Heart right ventricle (tissue), 16 donors: ENCODE results near the gene AGPAT3. TPM values are rescaled to one million over a fixed set of nuclear protein-coding genes. Genes with fewer than 3 reads are reported as not detected.

ENCODE experiments used
- ATAC-seq, 8 donors: fragments of 200-7000 bp; cut with Tn5 transposase; one replicate each; pipeline ENCODE4 v1.9.1; 2020; ENCODE audit warnings: mild to moderate bottlenecking in 8 of 8, moderate library complexity in 8 of 8, moderate number of reproducible peaks in 1 of 8
- DNase-seq, 2 donors: peaks; one replicate each; pipeline ENCODE4 v3.0.0-alpha.2; 2020
- H3K27ac ChIP-seq, 10 donors: fragments of 200-600 bp; sonication (generic) in 2 of 10; one replicate each; pipeline versions ENCODE4 v1.5.0 to v1.8.0; 2020 to 2022; ENCODE audit warnings: mild to moderate bottlenecking in 3 of 10
- H3K27me3 ChIP-seq, 7 donors: fragments of 200-600 bp; one replicate each; pipeline ENCODE4 v1.8.0; 2021 to 2022; ENCODE audit warnings: mild to moderate bottlenecking in 2 of 7
- H3K36me3 ChIP-seq, 9 donors: fragments of 200-600 bp; sonication (generic) in 1 of 9; one replicate each; pipeline versions ENCODE4 v1.5.0 to v1.8.0; 2020 to 2022; ENCODE audit warnings: mild to moderate bottlenecking in 2 of 9
- H3K4me1 ChIP-seq, 9 donors: fragments of 200-600 bp; sonication (generic) in 1 of 9; one replicate each; pipeline versions ENCODE4 v1.5.0 to v1.8.0; 2020 to 2022; ENCODE audit warnings: mild to moderate bottlenecking in 4 of 9
- H3K4me3 ChIP-seq, 10 donors: fragments of 200-600 bp; sonication (generic) in 2 of 10; one replicate each; pipeline versions ENCODE4 v1.5.0 to v1.8.0; 2020 to 2022; ENCODE audit warnings: mild to moderate bottlenecking in 7 of 10, moderate library complexity in 2 of 10
- H3K9me3 ChIP-seq, 11 donors: fragments of 200-600 bp in 10 of 11; sonication (generic) in 2 of 11; one replicate each; pipeline versions ENCODE4 v1.5.0 to v1.8.0; 2013 to 2022; ENCODE audit warnings: mild to moderate bottlenecking in 2 of 11, control low read depth in 1 of 11, moderate library complexity in 1 of 11
- CTCF ChIP-seq, 9 donors: fragments of 200-600 bp; sonication (generic) in 2 of 9; IDR thresholded peaks; one replicate each; pipeline versions ENCODE4 v1.5.0 to v1.8.0; 2021 to 2022; ENCODE audit warnings: antibody characterized with exemption in 9 of 9, mild to moderate bottlenecking in 5 of 9, moderate library complexity in 1 of 9
- WGBS, 2 donors: extraction: QIAGEN DNeasy Blood & Tissue Kit; methylation state at CpG; one replicate each; pipeline ENCODE4 v1.1.7; 2013; ENCODE audit warnings: inconsistent platforms in 1 of 2; 5-methylcytosine and 5-hydroxymethylcytosine counted together
- intact Hi-C, 10 donors: fragments of 100-400 bp; cut with DNase I; formaldehyde crosslinking; loops; one replicate each; pipeline versions ENCODE4 v1.11.1 to v1.14.2; 2022
- polyA plus RNA-seq, 2 donors: library from polyadenylated mRNA; stranded (reverse); fragments of 200-250 nt; gene quantifications; one replicate each; pipeline ENCODE4 v1.2.3, GENCODE V29; 2013
- total RNA-seq, 10 donors: library from RNA; stranded (reverse); fragmentation: NEBNext Ultra II Directional in 3 of 10; extraction: Animal tissue kit (Norgen Biotek cat#: 25700) in 3 of 10; gene quantifications; one replicate each; pipeline versions ENCODE4 v1.2.1 to v1.2.4, GENCODE V29; 2021 to 2023
- donor health status: Arrhythmogenic right ventricular cardiomyopathy.
- donor health status: ischemic (EF 13 %, LVEDD 7.1; RV severe dilation, severe dysfunction).
- donor health status: healthy with polysubstance abuse.
- donor health status: DM: no; HTN: yes; CAD: no.
- donor health status: DM: no; HTN: no; CAD: no.
- donor health status: ischemic (EF 25% LVEDD 6.9; RV normal size, moderate dysfunction).
- donor health status: ischemic (EF 25% LVEDD 5.7; RV mildly dilated, moderate dysfunction).
- donor health status: healthy.
- donor health status: DM: yes; HTN: yes; CAD: no.
- donor health status: Ischemic cardiomyopathy.
- donor health status: ischemic (EF 35%, LVEDD 5.7; RV mildly dilated, moderate dysfunction).
- donor health status: nonischemic (EF 11% LVEDD 7.7; RV severe dilation, severe dysfunction).
- donor health status: DM: yes; HTN: yes; CAD: no.
- donor health status: PGD.
- donor health status: ischemic (EF 29% LVEDD 5.4; RV normal size, mild dysfunction).
- donor health status: nonischemic (EF 23%, LVEDD 6.1; RV moderate dilation, normal function).

AGPAT3 gene
- total and polyA plus RNA-seq, 12 donors, result 19.7 to 110 (median 65.6) TPM

GRCh38 chr21:43957611-43958362 lies 92.8 kb downstream of the AGPAT3 start:
- peaks cover 0 to 38% (median 12%) of the 10 kb centered on the region in 9 donors for H3K36me3 ChIP-seq
- no peaks in the 10 kb centered on the region for H3K9me3 ChIP-seq
- H3K27ac ChIP-seq, result no peak overlapping the region
- intact Hi-C loops, result loop anchor here in 1 of 10 donors (5.0 kb wide), 1 partner anchor 150 kb away; no protein-coding TSS in a partner anchor
- no peak for TF ChIP-seq CTCF (IDR thresholded peaks at IDR 0.05)
- peaks cover 0 to 35% (median 26%) of the 10 kb centered on the region in 9 donors for H3K4me1 ChIP-seq
- H3K27me3 ChIP-seq, result no peaks in the 10 kb centered on the region
- ATAC-seq, result no peak
- DNase-seq, result no peak
- WGBS, 2 donors, result 56 to 59% methylated on average over 22 of the region's 22 CpGs
- no peak overlapping the region for H3K4me3 ChIP-seq

DNA sequence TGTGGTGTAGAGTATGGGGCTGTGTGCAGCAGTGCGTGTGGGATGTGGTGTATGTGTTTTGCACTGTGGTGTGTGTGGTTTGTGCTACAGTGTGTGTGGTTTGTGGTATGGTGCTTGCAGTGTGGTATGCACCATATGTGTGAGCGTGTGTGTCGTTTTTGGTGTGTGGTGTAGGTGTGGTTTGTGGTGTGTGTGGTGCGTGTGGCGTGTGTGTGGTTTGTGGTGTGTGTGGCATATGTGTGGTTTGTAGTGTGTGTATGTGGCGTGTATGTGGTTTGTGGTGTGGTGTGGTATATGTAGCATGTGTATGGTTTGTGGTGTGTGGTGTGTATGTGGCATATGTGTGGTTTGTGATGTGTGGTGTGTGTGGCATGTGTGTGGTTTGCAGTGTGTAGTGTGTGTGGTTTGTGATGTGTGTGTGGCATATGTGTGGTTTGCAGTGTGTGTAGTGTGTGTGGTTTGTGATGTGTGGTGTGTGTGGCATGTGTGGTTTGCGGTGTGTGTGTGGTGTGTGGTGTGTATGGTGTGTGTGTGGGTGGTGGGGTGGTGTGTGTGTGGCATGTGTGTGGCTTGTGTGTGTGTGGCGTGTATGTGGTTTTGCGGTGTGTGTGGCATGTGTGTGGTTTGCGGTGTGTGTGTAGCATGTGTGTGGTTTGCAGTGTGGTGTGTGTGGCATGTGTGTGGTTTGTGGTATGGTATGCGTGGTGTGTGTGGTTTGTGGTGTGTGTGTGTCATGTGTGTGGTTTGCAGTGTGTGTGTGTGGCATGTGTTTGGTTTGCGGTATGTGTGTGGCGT lies 93.5 kb downstream of the AGPAT3 start:
- Histone ChIP-seq H3K27ac (no peak overlapping the region), H3K27me3 (no peaks in the 10 kb centered on the region), H3K4me3 (no peak overlapping the region), H3K36me3 (peaks cover 0 to 42% (median 12%) of the 10 kb centered on the region in 9 donors), H3K4me1 (peaks cover 0 to 27% (median 18%) of the 10 kb centered on the region in 9 donors), H3K9me3 (no peaks in the 10 kb centered on the region)
- WGBS, 2 donors, result 96 to 97% methylated on average over 13 of the region's 13 CpGs
- TF ChIP-seq CTCF (IDR thresholded peaks at IDR 0.05), result no peak
- DNase-seq, result no peak
- intact Hi-C loops, result loop anchor here in 1 of 10 donors (5.0 kb wide), 1 partner anchor 151 kb away; no protein-coding TSS in a partner anchor
- ATAC-seq, result no peak

DNA sequence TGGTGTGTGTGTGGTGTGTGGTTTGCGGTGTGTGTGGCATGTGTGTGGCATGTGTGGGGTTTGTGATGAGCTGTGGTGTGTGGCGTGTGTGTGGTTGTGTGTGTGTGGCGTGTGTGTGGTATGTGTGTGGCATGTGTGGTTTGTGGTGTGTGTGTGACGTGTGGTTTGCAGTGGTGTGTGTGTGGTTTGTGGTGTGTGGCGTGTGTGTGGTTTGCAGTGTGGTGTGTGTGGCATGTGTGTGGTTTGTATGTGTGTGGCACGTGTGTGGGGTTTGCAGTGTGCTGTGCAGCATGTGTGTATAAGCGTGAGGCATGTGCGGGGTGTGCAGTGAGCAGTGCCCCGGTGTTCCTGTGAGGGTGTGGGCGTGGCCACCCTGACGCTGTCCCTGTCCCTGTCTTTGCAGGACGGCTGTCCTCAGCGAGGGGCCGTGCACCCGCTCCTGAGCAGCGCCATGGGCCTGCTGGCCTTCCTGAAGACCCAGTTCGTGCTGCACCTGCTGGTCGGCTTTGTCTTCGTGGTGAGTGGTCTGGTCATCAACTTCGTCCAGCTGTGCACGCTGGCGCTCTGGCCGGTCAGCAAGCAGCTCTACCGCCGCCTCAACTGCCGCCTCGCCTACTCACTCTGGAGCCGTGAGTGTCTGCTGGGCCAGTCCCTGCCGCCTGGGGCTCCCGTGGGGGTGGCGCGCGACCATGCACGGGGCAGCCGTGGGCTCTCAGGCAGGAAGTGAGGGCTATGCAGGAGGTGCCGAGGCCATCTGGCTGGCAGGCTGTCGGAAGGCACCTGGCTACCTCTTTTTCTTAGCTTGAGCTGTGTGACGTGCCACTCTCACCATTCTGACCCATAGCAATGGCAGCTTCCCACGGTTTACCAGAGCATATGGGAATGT lies 94.5 kb downstream of the AGPAT3 start:
- intact Hi-C loops, result loop anchor here in 1 of 10 donors (5.0 kb wide), 1 partner anchor 152 kb away; no protein-coding TSS in a partner anchor
- Histone ChIP-seq H3K36me3 (peaks cover 0 to 45% (median 12%) of the 10 kb centered on the region in 9 donors), H3K27ac (no peak overlapping the region), H3K27me3 (no peaks in the 10 kb centered on the region), H3K4me3 (no peak overlapping the region), H3K9me3 (no peaks in the 10 kb centered on the region), H3K4me1 (peaks cover 0 to 21% (median 15%) of the 10 kb centered on the region in 9 donors)
- DNase-seq (no peak), ATAC-seq (peak in 1 of 8 donors; percentile 21)
- TF ChIP-seq CTCF (IDR thresholded peaks at IDR 0.05), result no peak
- 90 to 91% methylated on average over 39 of the region's 39 CpGs for WGBS, 2 donors
